Measurements from ENCODE around the gene SYCP3.

SYCP3 gene

DNA sequence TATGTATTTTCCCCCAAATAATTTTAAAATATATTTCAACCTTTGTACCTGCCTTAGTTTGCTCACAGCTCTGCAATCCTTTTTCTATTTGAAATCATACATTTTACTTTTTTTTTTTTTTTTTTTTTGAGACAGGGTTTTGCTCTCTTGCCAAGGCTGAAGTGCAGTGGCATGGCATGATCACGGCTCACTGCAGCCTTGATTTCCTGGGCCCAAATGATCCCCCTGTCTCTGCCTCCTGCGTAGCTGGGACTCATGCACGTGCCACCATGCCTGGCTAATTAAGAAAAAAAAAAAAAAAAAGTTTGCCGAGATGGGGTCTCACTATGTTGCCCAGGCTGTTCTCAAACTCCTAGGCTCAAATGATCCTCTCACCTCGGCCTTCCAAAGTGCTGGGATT is 1.3 kb upstream of the SYCP3 start:
- TF ChIP-seq, protein P1, sequence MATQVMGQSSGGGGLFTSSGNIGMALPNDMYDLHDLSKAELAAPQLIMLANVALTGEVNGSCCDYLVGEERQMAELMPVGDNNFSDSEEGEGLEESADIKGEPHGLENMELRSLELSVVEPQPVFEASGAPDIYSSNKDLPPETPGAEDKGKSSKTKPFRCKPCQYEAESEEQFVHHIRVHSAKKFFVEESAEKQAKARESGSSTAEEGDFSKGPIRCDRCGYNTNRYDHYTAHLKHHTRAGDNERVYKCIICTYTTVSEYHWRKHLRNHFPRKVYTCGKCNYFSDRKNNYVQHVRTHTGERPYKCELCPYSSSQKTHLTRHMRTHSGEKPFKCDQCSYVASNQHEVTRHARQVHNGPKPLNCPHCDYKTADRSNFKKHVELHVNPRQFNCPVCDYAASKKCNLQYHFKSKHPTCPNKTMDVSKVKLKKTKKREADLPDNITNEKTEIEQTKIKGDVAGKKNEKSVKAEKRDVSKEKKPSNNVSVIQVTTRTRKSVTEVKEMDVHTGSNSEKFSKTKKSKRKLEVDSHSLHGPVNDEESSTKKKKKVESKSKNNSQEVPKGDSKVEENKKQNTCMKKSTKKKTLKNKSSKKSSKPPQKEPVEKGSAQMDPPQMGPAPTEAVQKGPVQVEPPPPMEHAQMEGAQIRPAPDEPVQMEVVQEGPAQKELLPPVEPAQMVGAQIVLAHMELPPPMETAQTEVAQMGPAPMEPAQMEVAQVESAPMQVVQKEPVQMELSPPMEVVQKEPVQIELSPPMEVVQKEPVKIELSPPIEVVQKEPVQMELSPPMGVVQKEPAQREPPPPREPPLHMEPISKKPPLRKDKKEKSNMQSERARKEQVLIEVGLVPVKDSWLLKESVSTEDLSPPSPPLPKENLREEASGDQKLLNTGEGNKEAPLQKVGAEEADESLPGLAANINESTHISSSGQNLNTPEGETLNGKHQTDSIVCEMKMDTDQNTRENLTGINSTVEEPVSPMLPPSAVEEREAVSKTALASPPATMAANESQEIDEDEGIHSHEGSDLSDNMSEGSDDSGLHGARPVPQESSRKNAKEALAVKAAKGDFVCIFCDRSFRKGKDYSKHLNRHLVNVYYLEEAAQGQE (IDR thresholded peaks at IDR 0.05; ENCODE audit: low read depth): no peak
- TF ChIP-seq, protein P2, sequence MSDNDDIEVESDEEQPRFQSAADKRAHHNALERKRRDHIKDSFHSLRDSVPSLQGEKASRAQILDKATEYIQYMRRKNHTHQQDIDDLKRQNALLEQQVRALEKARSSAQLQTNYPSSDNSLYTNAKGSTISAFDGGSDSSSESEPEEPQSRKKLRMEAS (IDR thresholded peaks at IDR 0.05): no peak
- no peak for TF ChIP-seq EGR1 (IDR thresholded peaks at IDR 0.05)
- TF ChIP-seq TEAD4 (IDR thresholded peaks at IDR 0.05): no peak
- no peak for TF ChIP-seq NFIC (IDR thresholded peaks at IDR 0.05)
- TF ChIP-seq TAF1 (IDR thresholded peaks at IDR 0.05; ENCODE audit: low read depth): no peak
- TF ChIP-seq RAD21 (IDR thresholded peaks at IDR 0.05; ENCODE audit: low read depth): no peak
- no peak for TF ChIP-seq CREB1 (IDR thresholded peaks at IDR 0.05; ENCODE audit: low read depth)
- TF ChIP-seq ZBTB7A (IDR thresholded peaks at IDR 0.05; ENCODE audit: low read depth): no peak
- TF ChIP-seq YY1 (IDR thresholded peaks at IDR 0.05; ENCODE audit: low read depth): no peak
- TF ChIP-seq EP300 (IDR thresholded peaks at IDR 0.05; ENCODE audit: borderline replicate concordance): no peak
- TF ChIP-seq TCF12 (IDR thresholded peaks at IDR 0.05; ENCODE audit: low read depth): no peak
- TF ChIP-seq CEBPB (IDR thresholded peaks at IDR 0.05): no peak
- TF ChIP-seq, protein P3, sequence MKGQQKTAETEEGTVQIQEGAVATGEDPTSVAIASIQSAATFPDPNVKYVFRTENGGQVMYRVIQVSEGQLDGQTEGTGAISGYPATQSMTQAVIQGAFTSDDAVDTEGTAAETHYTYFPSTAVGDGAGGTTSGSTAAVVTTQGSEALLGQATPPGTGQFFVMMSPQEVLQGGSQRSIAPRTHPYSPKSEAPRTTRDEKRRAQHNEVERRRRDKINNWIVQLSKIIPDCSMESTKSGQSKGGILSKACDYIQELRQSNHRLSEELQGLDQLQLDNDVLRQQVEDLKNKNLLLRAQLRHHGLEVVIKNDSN (IDR thresholded peaks at IDR 0.05): no peak
- TF ChIP-seq FOXM1 (IDR thresholded peaks at IDR 0.05; ENCODE audit: borderline replicate concordance, low read depth): no peak

DNA sequence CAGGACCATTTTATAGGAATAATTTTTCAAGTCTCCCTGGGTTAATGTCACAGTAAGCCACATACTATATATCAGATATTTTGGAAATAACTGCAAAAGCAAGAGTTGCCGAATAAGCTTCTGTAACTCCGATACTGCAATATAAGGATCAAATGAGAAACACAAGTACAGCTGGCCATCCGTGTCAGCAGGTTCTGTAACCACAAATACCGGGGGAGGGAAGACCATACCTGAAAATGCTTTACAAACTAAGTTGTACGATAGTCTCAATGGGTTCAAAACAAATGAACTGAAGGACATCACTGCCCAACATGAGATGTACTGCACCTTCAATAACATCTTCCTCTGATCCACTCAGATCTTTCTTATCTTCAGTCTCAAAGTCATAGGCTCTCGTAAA is 1.8 kb downstream of the SYCP3 start:
- TF ChIP-seq, protein P3 (IDR thresholded peaks at IDR 0.05): no peak
- TF ChIP-seq RAD21 (IDR thresholded peaks at IDR 0.05; ENCODE audit: low read depth) (no peak), CEBPB (IDR thresholded peaks at IDR 0.05) (no peak), EGR1 (IDR thresholded peaks at IDR 0.05) (no peak)

DNA sequence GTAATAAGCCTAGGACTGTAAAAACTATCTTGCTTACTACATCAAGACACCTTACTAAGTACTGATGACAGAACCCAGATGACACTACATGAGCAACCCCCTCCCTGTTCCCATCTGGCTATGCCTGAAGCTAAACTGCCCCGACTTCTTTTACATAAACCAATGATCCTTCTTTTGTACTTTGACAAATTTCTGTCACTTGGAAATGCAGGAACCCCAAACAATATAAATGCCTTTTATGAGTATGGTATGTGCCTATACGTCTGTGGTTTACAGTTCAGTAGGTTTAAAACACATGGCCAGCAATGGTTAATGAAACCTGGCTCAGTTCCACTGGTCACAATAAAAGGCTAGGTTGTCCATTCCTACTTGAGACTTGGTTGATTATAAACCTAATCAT is 6.1 kb downstream of the SYCP3 start:
- TF ChIP-seq, protein P2 (IDR thresholded peaks at IDR 0.05): no peak
- TF ChIP-seq NFIC (IDR thresholded peaks at IDR 0.05) (0 out of 2 replicates have a peak, but pooled peaks have one; percentile 8), YY1 (IDR thresholded peaks at IDR 0.05; ENCODE audit: low read depth) (no peak), TCF12 (IDR thresholded peaks at IDR 0.05; ENCODE audit: low read depth) (no peak), EGR1 (IDR thresholded peaks at IDR 0.05) (no peak)

DNA sequence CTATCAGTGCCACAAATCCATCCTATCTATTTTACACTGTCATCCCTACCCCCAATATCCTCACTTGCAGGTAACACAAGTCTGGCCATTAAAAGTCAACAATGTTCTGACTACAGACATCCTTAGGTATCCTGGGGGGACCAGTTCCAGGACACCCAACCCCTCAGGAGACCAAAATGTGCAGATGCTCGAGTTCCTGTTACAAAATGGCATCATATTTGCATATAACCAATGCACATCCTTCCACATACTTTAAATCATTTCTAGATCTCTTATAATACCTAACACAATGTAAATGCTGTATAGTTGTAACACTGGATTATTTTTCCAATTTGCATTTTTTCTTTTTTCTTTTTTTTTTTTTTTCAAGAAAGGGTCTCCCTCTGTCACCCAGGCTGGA is 6.9 kb downstream of the SYCP3 start:
- TF ChIP-seq TCF12 (IDR thresholded peaks at IDR 0.05; ENCODE audit: low read depth) (no peak), TEAD4 (IDR thresholded peaks at IDR 0.05) (no peak), RAD21 (IDR thresholded peaks at IDR 0.05; ENCODE audit: low read depth) (no peak), EGR1 (IDR thresholded peaks at IDR 0.05) (no peak), NFIC (IDR thresholded peaks at IDR 0.05) (no peak), CEBPB (IDR thresholded peaks at IDR 0.05) (no peak), EP300 (IDR thresholded peaks at IDR 0.05; ENCODE audit: borderline replicate concordance) (no peak), CREB1 (IDR thresholded peaks at IDR 0.05; ENCODE audit: low read depth) (no peak)
- TF ChIP-seq, protein P3 (IDR thresholded peaks at IDR 0.05): no peak
- TF ChIP-seq, protein P1 (IDR thresholded peaks at IDR 0.05; ENCODE audit: low read depth): no peak
- TF ChIP-seq, protein P2 (IDR thresholded peaks at IDR 0.05): no peak

DNA sequence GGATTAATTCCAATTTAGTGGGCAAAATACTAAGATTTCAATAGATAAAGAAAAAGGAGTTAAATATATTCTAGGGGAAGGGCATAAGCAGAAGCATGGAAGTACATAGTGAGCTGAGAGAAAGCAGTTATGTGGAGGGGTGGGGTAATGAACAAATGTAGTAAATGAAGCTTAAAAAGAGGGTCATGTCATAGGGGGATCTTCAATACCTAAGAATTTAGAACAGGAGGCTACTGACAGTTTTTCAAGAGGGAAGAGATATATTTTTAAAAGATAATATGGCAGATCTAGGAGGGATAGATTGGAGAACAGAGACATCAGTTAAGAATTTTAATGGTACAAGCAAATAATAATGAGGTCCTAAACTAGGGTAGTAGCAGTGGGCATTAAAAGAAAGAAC is 9.4 kb downstream of the SYCP3 start:
- TF ChIP-seq NFIC (IDR thresholded peaks at IDR 0.05) (no peak), EP300 (IDR thresholded peaks at IDR 0.05; ENCODE audit: borderline replicate concordance) (no peak), CEBPB (IDR thresholded peaks at IDR 0.05) (no peak), CREB1 (IDR thresholded peaks at IDR 0.05; ENCODE audit: low read depth) (no peak), TCF12 (IDR thresholded peaks at IDR 0.05; ENCODE audit: low read depth) (no peak), FOXM1 (IDR thresholded peaks at IDR 0.05; ENCODE audit: borderline replicate concordance, low read depth) (no peak), EGR1 (IDR thresholded peaks at IDR 0.05) (no peak), ZBTB7A (IDR thresholded peaks at IDR 0.05; ENCODE audit: low read depth) (no peak), TEAD4 (IDR thresholded peaks at IDR 0.05) (no peak), RAD21 (IDR thresholded peaks at IDR 0.05; ENCODE audit: low read depth) (no peak), TAF1 (IDR thresholded peaks at IDR 0.05; ENCODE audit: low read depth) (no peak), YY1 (IDR thresholded peaks at IDR 0.05; ENCODE audit: low read depth) (no peak)
- TF ChIP-seq, protein P3 (IDR thresholded peaks at IDR 0.05): no peak
- TF ChIP-seq, protein P1 (IDR thresholded peaks at IDR 0.05; ENCODE audit: low read depth): no peak
- TF ChIP-seq, protein P2 (IDR thresholded peaks at IDR 0.05): no peak

Measured in Ishikawa (cell line).